Endothelial cell (in vitro differentiated cells): ENCODE results near the gene TRIM39. TPM values are rescaled to one million over a fixed set of nuclear protein-coding genes. Genes with fewer than 3 reads are reported as not detected.

ENCODE experiments used
- DNase-seq: peaks from one replicate; pipeline ENCODE4 v3.0.0; 2021; ENCODE audit warnings: low spot score
- H3K27ac Mint-ChIP-seq: one replicate; pipeline ENCODE4 v1.8.0; 2021; ENCODE audit warnings: mixed read lengths, inconsistent platforms; ENCODE audit not compliant: unreplicated experiment
- H3K27me3 Mint-ChIP-seq: one replicate; pipeline ENCODE4 v1.8.0; 2021; ENCODE audit warnings: mild to moderate bottlenecking, moderate library complexity, mixed read lengths, inconsistent platforms; ENCODE audit not compliant: unreplicated experiment
- H3K36me3 Mint-ChIP-seq: one replicate; pipeline ENCODE4 v1.8.0; 2021; ENCODE audit warnings: mild to moderate bottlenecking, low read depth, mixed read lengths, inconsistent platforms; ENCODE audit not compliant: unreplicated experiment
- H3K4me1 Mint-ChIP-seq: one replicate; pipeline ENCODE4 v1.8.0; 2021; ENCODE audit warnings: mild to moderate bottlenecking, mixed read lengths, inconsistent platforms; ENCODE audit not compliant: unreplicated experiment
- H3K4me3 Mint-ChIP-seq: one replicate; pipeline ENCODE4 v1.8.0; 2021; ENCODE audit warnings: mild to moderate bottlenecking, mixed read lengths, inconsistent platforms; ENCODE audit not compliant: unreplicated experiment
- H3K9me3 Mint-ChIP-seq: one replicate; pipeline ENCODE4 v1.8.0; 2021; ENCODE audit warnings: mixed read lengths, inconsistent platforms; ENCODE audit not compliant: unreplicated experiment
- total RNA-seq: library from RNA; stranded (reverse); fragmentation: NEBNext Ultra II Directional; extraction: Animal tissue kit (Norgen Biotek cat#: 25700); gene quantifications from one replicate; pipeline ENCODE4 v1.2.1, GENCODE V29; 2021; ENCODE audit not compliant: unreplicated experiment
- TF ChIP-seq, protein P1 (sequence below): fragments of 200-600 bp; sonication (generic); IDR thresholded peaks from one replicate; pipeline ENCODE4 v1.5.0; 2021; ENCODE audit warnings: antibody characterized with exemption; ENCODE audit not compliant: unreplicated experiment

TRIM39 gene
- total RNA-seq, 1 donor from 2014 or later: 19.4 TPM

GRCh38 chr6:30378290-30378937, 51.7 kb downstream of the TRIM39 start:
- TF ChIP-seq, protein P1, sequence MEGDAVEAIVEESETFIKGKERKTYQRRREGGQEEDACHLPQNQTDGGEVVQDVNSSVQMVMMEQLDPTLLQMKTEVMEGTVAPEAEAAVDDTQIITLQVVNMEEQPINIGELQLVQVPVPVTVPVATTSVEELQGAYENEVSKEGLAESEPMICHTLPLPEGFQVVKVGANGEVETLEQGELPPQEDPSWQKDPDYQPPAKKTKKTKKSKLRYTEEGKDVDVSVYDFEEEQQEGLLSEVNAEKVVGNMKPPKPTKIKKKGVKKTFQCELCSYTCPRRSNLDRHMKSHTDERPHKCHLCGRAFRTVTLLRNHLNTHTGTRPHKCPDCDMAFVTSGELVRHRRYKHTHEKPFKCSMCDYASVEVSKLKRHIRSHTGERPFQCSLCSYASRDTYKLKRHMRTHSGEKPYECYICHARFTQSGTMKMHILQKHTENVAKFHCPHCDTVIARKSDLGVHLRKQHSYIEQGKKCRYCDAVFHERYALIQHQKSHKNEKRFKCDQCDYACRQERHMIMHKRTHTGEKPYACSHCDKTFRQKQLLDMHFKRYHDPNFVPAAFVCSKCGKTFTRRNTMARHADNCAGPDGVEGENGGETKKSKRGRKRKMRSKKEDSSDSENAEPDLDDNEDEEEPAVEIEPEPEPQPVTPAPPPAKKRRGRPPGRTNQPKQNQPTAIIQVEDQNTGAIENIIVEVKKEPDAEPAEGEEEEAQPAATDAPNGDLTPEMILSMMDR: no peak
- H3K27me3 Mint-ChIP-seq: peaks cover 3% of the 10 kb centered on the region
- DNase-seq: no peak
- H3K4me3 Mint-ChIP-seq: no peak overlapping the region
- no peaks in the 10 kb centered on the region for H3K4me1 Mint-ChIP-seq
- no peaks in the 10 kb centered on the region for H3K9me3 Mint-ChIP-seq
- no peaks in the 10 kb centered on the region for H3K36me3 Mint-ChIP-seq
- no peak overlapping the region for H3K27ac Mint-ChIP-seq

GRCh38 chr6:30380464-30380863, 53.7 kb downstream of the TRIM39 start:
- Mint-ChIP-seq H3K9me3 (no peaks in the 10 kb centered on the region), H3K27me3 (peaks cover 3% of the 10 kb centered on the region), H3K4me3 (no peak overlapping the region), H3K4me1 (no peaks in the 10 kb centered on the region), H3K27ac (no peak overlapping the region), H3K36me3 (no peaks in the 10 kb centered on the region)
- TF ChIP-seq, protein P1: no peak
- DNase-seq: no peak

DNA sequence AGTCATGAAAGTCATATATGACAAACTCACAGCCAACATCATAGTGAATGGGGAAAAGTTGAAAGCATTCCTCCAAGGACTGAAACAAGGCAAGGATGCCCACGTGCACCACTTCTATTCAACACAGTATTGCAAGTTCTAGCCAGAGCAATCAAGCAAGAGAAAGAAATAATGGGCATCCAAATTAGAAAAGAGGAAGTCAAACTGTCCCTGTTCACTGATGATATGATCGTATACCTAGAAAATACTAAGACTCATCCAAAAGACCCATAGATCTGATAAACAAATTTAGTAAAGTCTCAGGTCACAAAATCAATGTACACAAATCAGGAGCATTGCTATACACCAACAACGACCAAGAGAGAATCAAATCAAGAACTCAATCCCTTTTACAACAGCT, 59.4 kb downstream of the TRIM39 start:
- TF ChIP-seq, protein P1: no peak
- H3K36me3 Mint-ChIP-seq: no peaks in the 10 kb centered on the region
- no peak for DNase-seq
- H3K27me3 Mint-ChIP-seq: peaks cover 1% of the 10 kb centered on the region
- no peaks in the 10 kb centered on the region for H3K4me1 Mint-ChIP-seq
- H3K27ac Mint-ChIP-seq: no peak overlapping the region
- no peaks in the 10 kb centered on the region for H3K9me3 Mint-ChIP-seq
- H3K4me3 Mint-ChIP-seq: no peak overlapping the region

DNA sequence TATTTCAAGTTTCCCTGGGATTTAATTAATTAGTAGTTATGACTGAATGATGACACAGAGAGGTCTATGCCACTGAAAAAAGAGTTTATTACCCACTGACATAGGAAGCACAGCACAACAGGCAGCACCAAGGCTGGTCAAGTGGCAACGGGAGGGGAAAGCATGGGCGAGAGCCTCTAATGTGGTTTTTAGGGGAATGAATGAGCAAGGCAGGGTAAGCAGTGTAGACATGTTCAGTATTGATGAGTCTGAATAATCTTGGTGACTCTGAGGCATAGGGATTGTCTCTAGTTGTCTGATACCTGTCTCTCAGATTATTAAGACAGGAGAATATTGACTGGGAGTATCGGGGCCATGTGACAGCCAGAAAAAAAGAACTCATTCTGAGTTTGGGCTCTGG, 64.5 kb downstream of the TRIM39 start:
- Mint-ChIP-seq H3K27me3 (peaks cover under 1% of the 10 kb centered on the region), H3K9me3 (no peaks in the 10 kb centered on the region), H3K4me1 (peaks cover 2% of the 10 kb centered on the region), H3K36me3 (no peaks in the 10 kb centered on the region), H3K27ac (no peak overlapping the region), H3K4me3 (no peak overlapping the region)
- TF ChIP-seq, protein P1: no peak
- no peak for DNase-seq

Other genes with a start within 250 kb of the TRIM39 start
- gene TRIM31, start 213.8 kb upstream of the TRIM39 start, total RNA-seq: not detected
- not detected for gene TRIM40, start 190.8 kb upstream of the TRIM39 start, total RNA-seq
- gene TRIM10, start 165.7 kb upstream of the TRIM39 start, total RNA-seq: not detected
- not detected for gene TRIM15, start 163.4 kb upstream of the TRIM39 start, total RNA-seq
- gene TRIM26, start 113.5 kb upstream of the TRIM39 start, total RNA-seq: 27.1 TPM
- 35.2 TPM for gene RPP21, start 18.2 kb downstream of the TRIM39 start, total RNA-seq
- 274 TPM for gene HLA-E, start 162.6 kb downstream of the TRIM39 start, total RNA-seq
- gene GNL1, start 229.6 kb downstream of the TRIM39 start, total RNA-seq: 109 TPM
- 12.6 TPM for gene PRR3, start 230.4 kb downstream of the TRIM39 start, total RNA-seq
- 57.2 TPM for gene ABCF1, start 244.5 kb downstream of the TRIM39 start, total RNA-seq